GM21390 (cell line): ENCODE results near the gene SLC4A2.

Experiments
- ATAC-seq: cut with Tn5 transposase; IDR thresholded peaks from one replicate; pipeline ENCODE4 v1.9.1; 2021; ENCODE audit not compliant: unreplicated experiment

SLC4A2 gene

DNA sequence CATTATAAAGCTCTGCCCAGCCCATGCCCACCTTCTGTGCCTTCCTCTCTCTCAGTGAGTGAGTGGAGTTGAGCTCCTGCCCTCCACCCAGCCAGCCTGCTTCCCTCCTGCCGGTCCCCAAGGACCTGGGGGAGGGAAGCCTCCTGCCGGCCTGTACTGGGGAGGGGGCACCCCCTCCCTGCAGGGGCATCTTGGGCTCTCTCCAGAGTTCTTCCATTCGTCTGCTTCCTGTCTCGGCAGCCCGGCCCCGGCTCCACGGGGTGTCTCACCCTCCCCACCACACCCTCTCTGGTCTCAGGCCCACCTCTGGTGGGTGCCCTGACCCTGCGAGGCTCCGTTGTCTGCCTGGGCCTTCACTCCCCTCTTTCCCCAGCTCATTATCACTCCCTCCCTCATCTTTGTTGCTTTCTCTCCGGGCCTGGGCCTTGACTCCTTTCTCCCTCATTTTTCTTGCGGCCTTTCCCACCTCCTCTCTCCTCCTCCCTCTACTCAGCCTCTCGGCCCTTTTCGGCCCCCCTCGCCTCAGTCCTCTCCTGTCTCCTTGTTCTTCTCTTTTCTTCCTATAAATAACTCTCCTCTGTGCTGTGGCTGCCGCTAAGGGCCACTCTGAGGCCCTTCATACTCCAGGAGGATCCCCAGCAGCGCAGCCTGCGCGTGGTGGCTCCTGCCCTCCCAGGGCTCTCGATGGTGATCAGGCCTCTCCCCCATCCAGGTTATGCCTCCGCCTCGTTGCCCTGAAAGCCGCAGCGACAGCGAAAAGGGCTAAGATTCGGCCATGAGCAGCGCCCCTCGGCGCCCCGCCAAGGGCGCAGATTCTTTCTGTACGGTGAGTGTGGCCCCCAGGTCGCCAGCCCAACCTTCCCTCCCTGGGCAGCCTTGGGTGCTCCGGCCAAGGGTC is 2.1 kb downstream of the SLC4A2 start:
- ATAC-seq, result no peak

DNA sequence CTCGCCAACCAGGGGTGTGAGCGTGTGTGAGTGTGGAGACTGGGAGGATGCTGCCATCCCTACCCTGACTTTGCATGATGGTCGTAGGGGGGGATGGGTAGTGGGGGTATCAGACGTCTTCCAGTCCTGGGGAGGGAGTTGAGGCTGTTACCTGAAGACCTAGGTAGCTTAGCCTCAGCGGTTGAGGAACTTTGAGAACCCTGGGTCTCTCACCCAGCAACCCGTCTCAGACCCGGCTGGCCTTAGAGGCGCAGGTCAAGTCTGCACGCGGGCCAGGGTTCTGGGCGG is 2.7 kb downstream of the SLC4A2 start:
- ATAC-seq, result no peak

DNA sequence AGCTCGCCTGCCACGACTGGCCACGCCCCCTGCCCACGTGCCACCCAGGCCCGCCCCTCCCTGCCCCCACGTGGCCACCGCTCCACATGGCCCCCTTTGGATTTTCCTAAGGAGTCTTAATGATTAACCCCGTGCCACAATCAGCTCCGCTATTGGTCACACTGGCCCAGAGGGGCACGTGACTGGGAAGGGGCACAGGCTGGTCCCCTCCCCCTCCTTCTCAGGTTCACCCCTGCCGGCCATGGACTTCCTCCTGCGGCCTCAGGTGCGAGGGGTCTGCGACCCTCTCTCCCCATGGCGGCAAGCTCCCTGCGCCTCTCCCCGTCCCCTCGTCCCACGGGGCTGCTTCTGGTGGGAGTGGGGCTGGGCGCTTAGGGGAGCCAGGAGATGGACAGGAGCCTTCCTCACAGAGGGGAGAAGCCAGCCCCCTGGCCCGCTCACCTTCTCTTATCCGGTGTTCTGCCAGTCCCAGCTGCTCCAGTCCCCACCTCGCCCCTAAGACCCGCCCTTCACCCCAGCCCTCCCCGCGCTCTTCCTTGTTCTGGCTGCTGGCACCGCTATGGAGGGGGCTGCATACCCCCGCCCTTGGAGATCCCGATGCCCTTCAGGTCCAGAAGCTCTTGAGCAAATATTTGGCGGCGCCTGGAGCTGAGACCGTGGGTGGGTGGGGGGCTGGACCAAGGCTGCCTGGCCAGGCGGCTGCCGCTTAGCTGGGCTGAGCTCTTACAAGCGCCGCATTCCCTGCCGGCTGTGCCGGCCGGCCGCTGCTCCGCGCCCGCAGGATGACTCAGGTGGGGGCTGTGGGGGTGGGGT is 3.2 kb downstream of the SLC4A2 start:
- ATAC-seq, result no peak

DNA sequence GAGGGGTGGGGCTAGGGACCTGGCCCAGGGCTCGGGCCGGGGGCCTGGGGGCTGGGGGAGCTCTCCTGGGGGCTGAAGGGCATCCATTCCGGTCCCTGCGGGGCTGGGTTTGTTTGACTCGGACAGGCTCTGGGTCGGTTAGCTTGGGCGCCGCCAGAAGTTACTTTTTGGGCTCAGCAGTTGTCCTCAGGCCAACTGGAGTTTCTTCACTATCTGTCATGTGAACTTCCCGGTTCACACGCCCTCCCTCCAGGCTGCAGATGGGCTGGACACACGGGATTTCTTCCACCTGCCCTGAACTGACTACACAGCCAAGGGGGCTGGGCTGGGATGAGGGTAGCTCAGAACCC is 3.8 kb downstream of the SLC4A2 start:
- no peak for ATAC-seq

DNA sequence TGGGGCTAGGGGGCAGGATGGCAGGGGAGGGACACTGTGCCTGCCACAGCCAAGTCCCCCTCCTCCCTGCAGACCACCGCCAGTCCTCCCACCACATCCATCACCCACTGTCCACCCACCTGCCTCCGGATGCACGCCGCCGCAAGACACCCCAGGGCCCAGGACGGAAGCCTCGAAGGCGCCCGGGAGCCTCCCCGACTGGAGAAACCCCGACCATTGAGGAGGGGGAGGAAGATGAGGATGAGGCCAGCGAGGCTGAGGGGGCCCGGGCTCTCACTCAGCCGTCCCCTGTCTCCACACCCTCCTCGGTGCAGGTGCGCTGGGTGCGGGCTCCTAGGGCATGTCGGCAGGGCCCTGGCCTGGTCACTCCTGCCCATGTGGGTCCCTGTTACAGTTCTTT is 5.1 kb downstream of the SLC4A2 start:
- no peak for ATAC-seq

DNA sequence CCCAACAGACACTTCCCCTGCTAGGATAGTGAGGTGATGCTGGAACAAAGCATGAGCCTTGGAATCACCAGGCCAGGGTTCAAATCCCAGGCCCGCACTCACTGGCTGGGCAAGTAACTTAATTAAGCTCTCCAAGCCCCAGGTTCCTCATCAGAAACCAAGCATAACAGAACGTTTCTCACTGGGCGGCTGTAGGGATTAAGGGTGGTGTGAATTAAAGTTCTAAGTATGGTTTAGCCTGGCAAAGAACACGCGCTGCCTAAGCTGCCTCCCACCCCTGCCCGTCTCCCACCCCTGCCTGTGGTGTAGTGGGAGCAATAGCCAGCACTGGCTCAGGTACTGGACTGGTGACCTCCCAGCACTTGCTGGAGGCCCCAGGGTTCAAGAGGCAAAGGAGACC is 5.6 kb downstream of the SLC4A2 start:
- ATAC-seq, result no peak

DNA sequence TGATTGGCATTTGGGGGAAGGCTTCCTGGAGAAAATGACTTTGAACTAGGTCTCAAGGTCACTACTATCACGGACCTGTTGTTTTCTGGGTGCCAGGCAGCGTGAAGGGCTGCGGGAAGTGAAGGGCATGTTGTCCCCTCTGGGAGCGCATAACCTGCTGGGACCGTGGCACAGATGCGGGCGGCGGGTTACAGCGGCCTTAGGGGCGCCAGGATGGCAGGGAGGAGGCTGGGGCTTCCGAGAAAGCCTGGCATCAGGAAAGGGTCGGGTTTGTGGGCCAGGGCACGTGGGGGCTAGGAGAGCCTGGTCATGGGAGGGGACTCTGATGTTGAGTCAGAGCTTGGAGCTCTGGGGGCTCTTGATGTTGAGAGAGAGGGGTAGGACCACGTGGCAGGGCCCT is 6.1 kb downstream of the SLC4A2 start:
- ATAC-seq, result no peak

DNA sequence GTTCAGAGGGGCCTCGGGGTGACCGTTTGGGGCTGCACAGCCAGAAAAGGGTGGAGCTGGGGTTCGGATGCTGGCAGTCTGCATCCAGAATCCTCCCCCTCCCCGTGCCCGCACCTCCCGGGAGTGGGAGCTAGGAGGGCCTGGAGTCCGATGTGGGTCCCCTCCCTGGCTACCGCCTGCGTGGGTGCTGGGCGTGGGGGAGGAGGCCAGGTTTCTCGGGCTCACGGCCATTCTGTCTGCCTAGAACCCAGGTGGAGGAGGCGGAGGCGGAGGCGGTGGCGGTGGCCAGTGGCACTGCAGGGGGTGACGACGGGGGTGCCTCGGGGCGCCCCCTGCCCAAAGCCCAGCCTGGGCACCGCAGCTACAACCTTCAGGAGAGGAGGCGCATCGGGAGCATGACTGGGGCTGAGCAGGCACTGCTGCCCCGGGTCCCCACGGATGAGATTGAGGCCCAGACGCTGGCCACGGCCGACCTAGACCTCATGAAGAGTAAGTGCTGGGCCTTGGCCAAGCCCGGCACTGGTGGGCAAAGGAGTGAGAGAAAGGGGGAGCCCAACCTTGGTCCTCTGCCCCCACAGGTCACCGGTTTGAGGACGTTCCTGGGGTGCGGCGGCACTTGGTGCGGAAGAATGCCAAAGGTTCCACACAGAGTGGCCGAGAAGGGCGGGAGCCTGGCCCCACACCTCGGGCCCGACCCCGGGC is 7.0 kb downstream of the SLC4A2 start:
- ATAC-seq, result no peak

DNA sequence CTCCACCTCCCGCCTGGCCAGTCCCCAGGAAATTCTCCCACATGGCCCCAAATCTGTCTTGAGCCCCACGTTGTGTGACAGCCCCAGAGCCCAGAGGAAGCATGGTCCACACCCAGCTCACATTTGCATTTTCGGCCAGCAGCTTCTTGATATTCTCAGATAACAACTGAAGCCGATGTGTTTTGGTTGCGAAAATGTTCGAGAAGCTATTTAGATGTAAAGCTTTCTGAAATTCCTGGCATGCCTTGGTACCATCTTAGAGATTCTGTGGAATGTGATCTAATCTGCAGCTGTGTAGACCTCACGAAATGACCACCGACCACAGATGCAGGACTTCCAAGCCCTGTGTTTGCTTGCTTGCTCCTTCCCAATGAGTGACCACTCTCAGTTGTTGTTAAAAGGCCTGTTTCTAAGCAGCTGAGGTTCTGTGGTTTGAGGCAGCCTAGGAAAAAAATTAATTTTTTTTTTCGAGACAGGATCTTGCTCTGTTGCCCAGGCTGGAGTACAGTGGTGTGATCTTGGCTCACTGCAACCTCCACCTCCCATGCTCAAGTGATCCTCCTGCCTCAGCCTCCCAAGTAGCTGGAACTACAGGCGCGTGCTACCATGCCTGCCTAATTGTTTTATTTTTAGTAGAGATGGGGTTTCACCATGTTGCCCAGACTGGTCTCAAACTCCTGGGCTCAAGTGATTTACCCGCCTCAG is 8.8 kb downstream of the SLC4A2 start:
- ATAC-seq, result no peak

DNA sequence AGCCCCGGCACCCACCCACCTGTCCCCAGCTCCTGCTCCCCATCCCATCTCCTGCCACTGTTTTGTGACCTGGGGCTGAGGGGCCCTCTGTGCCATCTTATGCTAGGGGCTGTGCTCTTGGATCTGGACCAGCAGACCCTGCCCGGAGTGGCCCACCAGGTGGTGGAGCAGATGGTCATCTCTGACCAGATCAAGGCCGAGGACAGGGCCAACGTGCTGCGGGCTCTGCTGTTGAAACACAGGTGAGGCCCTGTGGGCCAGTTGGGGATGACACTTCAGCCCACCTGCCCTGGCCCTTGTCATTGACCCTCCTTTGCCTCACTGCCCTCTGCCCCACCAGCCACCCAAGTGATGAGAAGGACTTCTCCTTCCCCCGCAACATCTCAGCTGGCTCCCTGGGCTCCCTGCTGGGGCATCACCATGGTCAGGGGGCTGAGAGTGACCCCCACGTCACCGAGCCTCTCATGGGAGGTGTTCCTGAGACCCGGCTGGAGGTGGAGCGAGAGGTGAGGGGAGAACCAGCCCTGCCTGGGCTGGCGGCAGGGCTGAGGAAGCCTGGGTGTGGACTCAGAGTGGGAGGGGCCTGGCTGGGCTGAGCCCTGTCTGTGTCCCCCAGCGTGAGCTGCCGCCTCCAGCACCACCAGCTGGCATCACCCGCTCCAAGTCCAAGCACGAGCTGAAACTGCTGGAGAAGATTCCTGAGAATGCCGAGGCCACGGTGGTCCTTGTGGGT is 10.6 kb downstream of the SLC4A2 start:
- no peak for ATAC-seq

DNA sequence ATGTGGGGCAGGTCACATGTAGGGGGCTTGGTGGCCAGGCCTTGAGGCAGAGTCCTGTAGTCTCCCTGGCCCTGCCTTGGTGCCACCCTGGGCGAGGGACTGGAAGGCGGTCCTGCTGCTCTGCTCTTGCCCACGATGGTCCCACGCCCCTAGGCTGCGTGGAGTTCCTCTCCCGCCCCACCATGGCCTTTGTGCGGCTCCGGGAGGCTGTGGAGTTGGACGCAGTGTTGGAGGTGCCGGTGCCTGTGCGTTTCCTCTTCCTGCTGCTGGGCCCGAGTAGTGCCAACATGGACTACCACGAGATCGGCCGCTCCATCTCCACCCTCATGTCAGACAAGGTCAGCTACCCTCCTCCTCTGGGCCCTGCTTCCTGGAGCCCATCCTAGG is 11.2 kb downstream of the SLC4A2 start:
- ATAC-seq, result no peak

DNA sequence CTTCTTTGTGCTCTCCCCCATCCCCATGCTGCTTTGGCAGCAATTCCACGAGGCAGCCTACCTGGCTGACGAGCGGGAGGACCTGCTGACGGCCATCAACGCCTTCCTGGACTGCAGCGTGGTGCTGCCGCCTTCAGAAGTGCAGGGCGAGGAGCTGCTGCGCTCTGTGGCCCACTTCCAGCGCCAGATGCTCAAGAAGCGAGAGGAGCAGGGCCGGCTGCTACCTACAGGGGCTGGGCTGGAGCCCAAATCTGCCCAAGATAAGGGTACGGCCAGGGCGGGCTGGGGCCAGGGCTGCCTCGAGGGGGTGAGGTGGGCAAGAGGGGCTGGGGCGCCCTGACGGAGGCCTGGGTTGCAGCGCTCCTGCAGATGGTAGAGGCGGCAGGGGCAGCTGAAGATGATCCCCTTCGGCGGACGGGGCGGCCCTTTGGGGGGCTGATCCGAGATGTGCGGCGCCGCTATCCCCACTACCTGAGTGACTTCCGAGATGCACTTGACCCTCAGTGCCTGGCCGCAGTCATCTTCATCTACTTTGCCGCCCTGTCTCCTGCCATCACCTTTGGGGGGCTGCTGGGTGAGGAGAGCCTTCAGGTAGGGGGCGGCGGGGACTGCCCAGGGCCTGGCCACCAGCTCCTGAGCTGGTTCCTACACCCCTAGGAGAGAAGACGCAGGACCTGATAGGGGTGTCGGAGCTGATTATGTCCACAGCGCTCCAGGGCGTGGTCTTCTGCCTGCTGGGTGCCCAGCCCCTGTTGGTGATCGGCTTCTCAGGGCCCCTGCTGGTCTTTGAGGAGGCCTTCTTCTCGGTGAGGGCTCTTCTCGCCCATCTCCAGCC is 11.9 kb downstream of the SLC4A2 start:
- ATAC-seq, result no peak

DNA sequence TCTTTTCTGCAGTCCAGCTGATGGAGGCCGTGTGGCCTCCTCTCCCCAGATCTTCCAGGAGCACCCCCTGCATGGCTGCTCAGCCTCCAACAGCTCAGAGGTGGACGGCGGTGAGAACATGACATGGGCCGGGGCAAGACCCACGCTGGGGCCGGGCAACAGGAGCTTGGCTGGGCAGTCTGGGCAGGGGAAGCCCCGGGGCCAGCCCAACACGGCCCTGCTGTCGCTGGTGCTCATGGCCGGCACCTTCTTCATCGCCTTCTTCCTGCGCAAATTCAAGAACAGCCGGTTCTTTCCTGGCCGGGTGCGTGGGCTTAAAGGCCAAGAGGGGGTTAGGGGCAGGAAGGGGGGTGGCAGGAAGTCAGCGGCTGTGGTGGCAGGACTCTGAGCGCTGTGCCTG is 14.6 kb downstream of the SLC4A2 start:
- ATAC-seq, result no peak

DNA sequence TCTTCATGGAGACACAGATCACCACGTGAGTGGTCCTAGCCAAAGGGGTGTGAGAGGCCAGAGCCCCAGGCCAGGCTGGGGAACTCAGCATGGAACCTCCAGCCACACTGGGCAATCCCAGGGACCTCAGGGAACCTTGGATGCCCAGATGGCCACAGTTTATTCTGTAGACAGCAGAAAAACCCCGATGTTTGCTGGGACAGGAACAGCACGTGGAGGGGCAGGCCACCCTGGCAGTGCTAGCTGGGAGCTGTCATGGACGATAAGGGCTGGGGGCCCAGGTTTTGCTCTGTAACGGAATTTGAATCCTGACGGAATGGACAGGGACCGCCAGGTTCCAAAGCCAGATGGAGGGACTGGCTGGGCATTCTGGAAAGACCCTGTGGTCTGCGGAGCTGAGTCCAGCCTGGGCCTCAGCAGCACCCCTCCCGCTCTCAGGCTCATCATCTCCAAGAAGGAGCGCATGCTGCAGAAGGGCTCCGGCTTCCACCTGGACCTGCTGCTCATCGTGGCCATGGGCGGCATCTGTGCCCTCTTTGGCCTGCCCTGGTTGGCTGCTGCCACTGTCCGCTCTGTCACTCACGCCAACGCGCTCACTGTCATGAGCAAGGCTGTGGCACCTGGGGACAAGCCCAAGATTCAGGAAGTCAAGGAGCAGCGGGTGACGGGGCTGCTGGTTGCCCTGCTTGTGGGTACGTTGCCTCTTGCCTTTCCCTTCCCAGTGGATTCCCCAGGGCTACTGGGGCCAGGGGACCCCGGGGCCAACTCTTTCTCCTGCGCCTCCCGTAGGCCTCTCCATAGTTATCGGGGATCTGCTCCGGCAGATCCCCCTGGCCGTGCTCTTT is 15.7 kb downstream of the SLC4A2 start:
- ATAC-seq, result no peak

DNA sequence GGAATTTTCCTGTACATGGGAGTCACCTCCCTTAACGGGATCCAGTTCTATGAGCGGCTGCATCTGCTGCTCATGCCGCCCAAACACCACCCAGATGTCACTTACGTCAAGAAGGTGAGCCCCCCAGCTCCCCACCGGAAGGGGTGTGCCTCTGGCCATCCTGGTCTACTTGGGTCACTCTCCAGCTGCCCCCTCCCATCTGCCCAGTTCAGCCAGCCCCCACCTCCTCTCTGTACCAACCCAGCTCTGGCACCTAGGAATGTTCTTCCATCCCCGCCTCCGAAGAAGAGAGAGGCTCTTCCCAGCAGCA is 16.2 kb downstream of the SLC4A2 start:
- no peak for ATAC-seq

DNA sequence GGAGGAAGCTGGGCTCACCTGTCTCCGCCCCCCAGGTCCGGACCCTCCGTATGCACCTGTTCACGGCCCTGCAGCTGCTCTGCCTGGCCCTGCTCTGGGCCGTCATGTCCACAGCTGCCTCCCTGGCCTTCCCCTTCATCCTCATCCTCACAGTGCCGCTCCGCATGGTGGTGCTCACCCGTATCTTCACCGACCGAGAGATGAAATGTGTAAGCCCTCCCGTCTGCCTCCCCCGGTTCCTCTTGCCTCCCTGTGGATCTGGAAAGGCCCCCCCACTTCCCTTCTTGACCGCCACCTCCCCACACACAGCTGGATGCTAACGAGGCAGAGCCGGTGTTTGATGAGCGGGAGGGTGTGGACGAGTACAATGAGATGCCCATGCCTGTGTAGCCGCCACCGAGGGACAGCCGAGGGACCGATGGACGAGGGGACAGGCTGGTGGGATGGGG is 16.6 kb downstream of the SLC4A2 start:
- ATAC-seq, result no peak

DNA sequence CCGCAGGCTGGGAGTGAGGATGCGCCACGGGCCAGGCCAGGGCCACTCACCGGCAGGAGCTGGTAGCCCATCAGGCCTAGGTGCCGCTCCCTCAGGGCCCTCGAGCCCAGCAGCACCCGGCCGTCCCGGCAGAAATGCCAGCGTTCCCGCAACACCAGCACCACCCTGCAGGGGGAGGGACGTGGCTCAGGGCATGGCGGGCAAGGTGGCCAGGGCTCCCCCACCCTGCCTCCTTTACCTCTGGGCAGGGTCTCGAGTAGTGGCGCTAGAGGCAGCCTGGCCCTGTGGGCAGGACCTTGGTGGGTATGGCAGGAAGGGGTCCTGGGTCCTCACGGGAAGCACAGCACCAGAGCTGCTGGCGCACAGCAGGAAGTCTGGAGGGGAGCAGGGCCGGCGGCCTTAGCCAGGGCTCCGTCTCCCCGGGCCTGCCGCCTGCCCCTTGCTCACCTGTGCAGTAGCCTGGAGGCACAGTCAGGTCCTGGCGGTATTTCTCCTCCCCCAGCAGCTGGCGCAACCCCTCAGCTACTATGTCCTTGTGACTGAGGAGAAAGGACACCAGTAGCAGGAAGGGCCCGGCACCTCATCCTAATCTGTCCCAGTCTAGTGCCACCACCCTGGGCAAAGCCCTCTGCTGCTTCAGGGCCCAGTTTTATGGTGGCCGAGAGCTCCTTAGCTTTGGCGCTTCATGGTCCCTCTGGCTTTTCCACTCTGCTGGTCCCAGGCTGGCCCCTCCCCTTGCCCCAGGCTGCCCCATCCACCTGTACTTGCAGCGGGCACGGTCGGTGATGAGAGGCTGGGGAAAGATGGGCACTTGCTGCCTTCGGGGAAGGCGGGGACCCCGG is 17.7 kb downstream of the SLC4A2 start:
- ATAC-seq, result no peak

DNA sequence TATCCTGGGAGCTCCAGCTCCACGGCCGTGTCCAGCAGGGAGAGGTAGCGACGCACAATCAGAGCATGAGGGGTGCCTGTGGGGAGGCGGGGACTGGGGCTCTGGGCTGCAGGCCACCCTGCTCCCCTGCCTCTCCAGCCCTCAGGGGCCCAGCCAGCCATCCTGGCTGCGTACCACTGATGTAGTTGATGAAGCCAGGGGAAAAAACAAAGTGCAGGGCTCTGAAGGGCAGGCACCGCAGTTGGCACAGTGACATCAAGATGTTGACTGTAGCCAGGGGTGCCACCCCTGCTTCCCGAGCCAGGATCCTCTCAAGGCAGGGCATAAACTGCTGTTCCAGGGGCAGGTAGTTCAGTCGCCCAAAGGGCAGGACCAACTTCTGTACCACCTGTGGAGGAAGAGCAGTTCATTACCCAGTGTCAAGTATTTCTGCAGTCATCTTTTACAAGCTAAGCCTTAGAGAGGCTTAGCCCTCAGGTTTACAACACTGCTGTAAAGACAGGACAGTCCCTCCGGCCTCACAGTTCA is 18.4 kb downstream of the SLC4A2 start:
- ATAC-seq, result no peak
